Smooth muscle cell of the brain vasculature (primary cell): Measurements from ENCODE around the gene BLTP3B.
"Not testable (repeated sequence)": the region's sequence is repeated elsewhere in the genome, so short reads cannot be mapped to it uniquely, and the experiment has no call there.

Experiments used
- DNase-seq: peaks from one replicate; pipeline ENCODE4 v3.0.0-alpha.2; 2012; ENCODE audit warnings: low read depth, low spot score

BLTP3B gene

GRCh38 chr12:100142851-100143559, at the start of gene BLTP3B:
BLTP3B (minus strand) TSS chr12:100142874; CDS start chr12:100142635, 239 bp downstream.
- DNase-seq: peak; percentile 37

GRCh38 chr12:100189636-100190394, 47.1 kb upstream of the BLTP3B start:
- DNase-seq: no peak

- DNase-seq: not testable (repeated sequence)
Measured at GRCh38 chr12:100188888-100189635, 46.4 kb upstream of the BLTP3B start.

- DNase-seq: no peak
Measured at GRCh38 chr12:100187857-100188519, 45.3 kb upstream of the BLTP3B start.

GRCh38 chr12:100187068-100187467, 44.4 kb upstream of the BLTP3B start:
- no peak for DNase-seq

GRCh38 chr12:100186071-100186470, 43.4 kb upstream of the BLTP3B start:
- no peak for DNase-seq

- no peak for DNase-seq
Measured at GRCh38 chr12:100185361-100185894, 42.8 kb upstream of the BLTP3B start.

GRCh38 chr12:100184549-100185145, 42.0 kb upstream of the BLTP3B start:
- DNase-seq: no peak

GRCh38 chr12:100179252-100179651, 36.6 kb upstream of the BLTP3B start:
- DNase-seq: no peak

GRCh38 chr12:100176493-100176892, 33.8 kb upstream of the BLTP3B start:
- not testable (repeated sequence) for DNase-seq

- DNase-seq: no peak
Measured at GRCh38 chr12:100174495-100174894, 31.8 kb upstream of the BLTP3B start.

- DNase-seq: no peak
Measured at GRCh38 chr12:100173111-100173510, 30.4 kb upstream of the BLTP3B start.

GRCh38 chr12:100171248-100171647, 28.6 kb upstream of the BLTP3B start:
- no peak for DNase-seq

GRCh38 chr12:100170313-100170858, 27.7 kb upstream of the BLTP3B start:
- DNase-seq: no peak

- DNase-seq: no peak
Measured at GRCh38 chr12:100169345-100169744, 26.7 kb upstream of the BLTP3B start.

- no peak for DNase-seq
Measured at GRCh38 chr12:100168562-100168961, 25.9 kb upstream of the BLTP3B start.

GRCh38 chr12:100166232-100166631, 23.6 kb upstream of the BLTP3B start:
- no peak for DNase-seq

- DNase-seq: no peak
Measured at GRCh38 chr12:100165356-100165755, 22.7 kb upstream of the BLTP3B start.

GRCh38 chr12:100164153-100164704, 21.6 kb upstream of the BLTP3B start:
- no peak for DNase-seq

GRCh38 chr12:100163416-100164152, 20.9 kb upstream of the BLTP3B start:
- no peak for DNase-seq
